Nephron progenitor cell (in vitro differentiated cells): ENCODE results near the gene NADSYN1.

Experiments
- DNase-seq: peaks from one replicate; pipeline ENCODE4 v3.0.0; 2021
- H3K27ac Mint-ChIP-seq: 2 replicates; pipeline ENCODE4 v1.8.0; 2021; ENCODE audit warnings: mild to moderate bottlenecking, moderate library complexity, mixed read lengths
- H3K27me3 Mint-ChIP-seq: 2 replicates; pipeline ENCODE4 v1.8.0; 2021; ENCODE audit warnings: mild to moderate bottlenecking, low read depth, mixed read lengths; ENCODE audit not compliant: poor library complexity
- H3K36me3 Mint-ChIP-seq: 2 replicates; pipeline ENCODE4 v1.8.0; 2021; ENCODE audit warnings: low read depth, mixed read lengths
- H3K4me1 Mint-ChIP-seq: 2 replicates; pipeline ENCODE4 v1.8.0; 2021; ENCODE audit warnings: mixed read lengths
- H3K4me3 Mint-ChIP-seq: 2 replicates; pipeline ENCODE4 v1.8.0; 2021; ENCODE audit warnings: mild to moderate bottlenecking, moderate library complexity, mixed read lengths
- H3K9me3 Mint-ChIP-seq: 2 replicates; pipeline ENCODE4 v1.8.0; 2021; ENCODE audit warnings: mild to moderate bottlenecking, moderate library complexity, mixed read lengths
- CTCF ChIP-seq: fragments of 200-600 bp; sonication (generic); IDR thresholded peaks from 2 replicates; pipeline ENCODE4 v1.5.0; 2021; ENCODE audit warnings: antibody characterized with exemption

The NADSYN1 gene

GRCh38 chr11:71440021-71440755 lies 12.8 kb upstream of the NADSYN1 start:
- Mint-ChIP-seq H3K36me3 (peaks cover 62% of the 10 kb centered on the region), H3K27ac (no peak overlapping the region), H3K27me3 (peaks cover 2% of the 10 kb centered on the region), H3K4me1 (no peaks in the 10 kb centered on the region), H3K9me3 (no peaks in the 10 kb centered on the region), H3K4me3 (no peak overlapping the region)
- no peak for TF ChIP-seq CTCF
- DNase-seq, result no peak

DNA sequence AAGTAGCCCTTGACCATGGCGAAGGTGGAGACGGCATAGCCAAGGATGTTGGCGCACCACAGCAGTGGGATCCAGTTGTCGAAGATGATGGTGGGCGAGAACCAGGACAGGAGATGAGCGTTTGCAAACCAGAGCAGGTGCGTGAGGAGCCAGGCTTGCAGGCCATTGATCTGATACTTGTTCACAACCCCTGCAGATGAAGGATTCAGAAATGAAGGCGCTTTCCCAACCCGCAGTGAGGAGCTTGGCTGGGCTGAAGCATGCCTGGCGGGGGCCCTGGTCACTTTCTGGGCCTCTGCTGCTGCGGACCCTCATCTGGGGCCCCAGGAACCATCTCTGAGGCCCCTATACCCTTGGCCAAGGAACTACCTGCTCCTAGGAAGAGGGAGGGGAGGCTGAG lies 11.8 kb upstream of the NADSYN1 start:
- H3K27me3 Mint-ChIP-seq, result peaks cover 2% of the 10 kb centered on the region
- no peak for TF ChIP-seq CTCF
- H3K27ac Mint-ChIP-seq, result no peak overlapping the region
- peaks cover 6% of the 10 kb centered on the region for H3K9me3 Mint-ChIP-seq
- peaks cover 6% of the 10 kb centered on the region for H3K4me1 Mint-ChIP-seq
- peaks cover 70% of the 10 kb centered on the region for H3K36me3 Mint-ChIP-seq
- no peak for DNase-seq
- H3K4me3 Mint-ChIP-seq, result no peak overlapping the region

GRCh38 chr11:71442123-71442522 lies 10.9 kb upstream of the NADSYN1 start:
- DNase-seq, result no peak
- peaks cover 15% of the 10 kb centered on the region for H3K9me3 Mint-ChIP-seq
- H3K27ac Mint-ChIP-seq, result no peak overlapping the region
- TF ChIP-seq CTCF, result no peak
- H3K27me3 Mint-ChIP-seq, result peaks cover 2% of the 10 kb centered on the region
- peaks cover 74% of the 10 kb centered on the region for H3K36me3 Mint-ChIP-seq
- peaks cover 14% of the 10 kb centered on the region for H3K4me1 Mint-ChIP-seq
- no peak overlapping the region for H3K4me3 Mint-ChIP-seq

DNA sequence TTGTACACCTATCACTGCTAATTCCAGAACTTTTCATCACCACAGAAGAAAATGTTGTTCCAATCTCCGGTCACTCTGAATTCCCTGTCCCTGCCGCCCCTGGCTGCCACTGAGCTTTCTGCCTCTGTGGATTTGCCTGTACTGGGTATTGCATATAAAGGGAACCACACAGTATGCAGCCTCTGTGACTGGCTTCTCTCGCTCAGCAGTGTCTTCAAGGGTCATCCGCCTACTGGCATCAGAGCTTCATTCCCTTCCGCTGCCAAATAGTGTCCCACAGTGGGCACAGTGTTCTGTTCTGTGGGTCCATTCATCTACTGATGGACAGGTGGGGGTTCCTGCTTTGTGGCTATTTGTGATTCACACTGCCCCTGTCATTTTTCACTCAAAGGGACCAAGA lies 10.1 kb upstream of the NADSYN1 start:
- no peak overlapping the region for H3K4me3 Mint-ChIP-seq
- H3K27ac Mint-ChIP-seq, result no peak overlapping the region
- no peak for TF ChIP-seq CTCF
- H3K9me3 Mint-ChIP-seq, result peaks cover 15% of the 10 kb centered on the region
- peaks cover 21% of the 10 kb centered on the region for H3K4me1 Mint-ChIP-seq
- H3K27me3 Mint-ChIP-seq, result peaks cover 6% of the 10 kb centered on the region
- peaks cover 77% of the 10 kb centered on the region for H3K36me3 Mint-ChIP-seq
- no peak for DNase-seq

GRCh38 chr11:71443736-71444445 lies 9.1 kb upstream of the NADSYN1 start:
- no peak overlapping the region for H3K27ac Mint-ChIP-seq
- peaks cover 71% of the 10 kb centered on the region for H3K36me3 Mint-ChIP-seq
- H3K9me3 Mint-ChIP-seq, result peaks cover 15% of the 10 kb centered on the region
- peaks cover 25% of the 10 kb centered on the region for H3K4me1 Mint-ChIP-seq
- peaks cover 10% of the 10 kb centered on the region for H3K27me3 Mint-ChIP-seq
- no peak for TF ChIP-seq CTCF
- no peak for DNase-seq
- no peak overlapping the region for H3K4me3 Mint-ChIP-seq
